PC-3 (cell line): ENCODE measurements around the gene CTXND2. TPM values are rescaled to one million over a fixed set of nuclear protein-coding genes. Genes with fewer than 3 reads are reported as not detected.
"Not testable (repeated sequence)": the region's sequence is repeated elsewhere in the genome, so short reads cannot be mapped to it uniquely, and the experiment has no call there.

ENCODE experiments used
- ATAC-seq: fragments of 200-7000 bp; cut with Tn5 transposase; 2 replicates; pipeline ENCODE4 v1.9.1; 2020; ENCODE audit warnings: mild to moderate bottlenecking, moderate library complexity
- BruUV-seq: library from RNA; stranded (reverse); fragments of 400-500 nt; replicated peaks from 2 replicates; lab custom pipeline; 2021; lab: Mats Ljungman, UMichigan
- CTCF ChIA-PET: fragments of 300-600 bp; sonication (Branson Sonifier 250); formaldehyde crosslinking; loops from one replicate; lab custom pipeline; 2022; ENCODE audit warnings: antibody characterized with exemption; lab: Charles Lee
- POLR2A ChIA-PET: fragments of 300-600 bp; sonication (Branson Sonifier 250); formaldehyde crosslinking; loops from one replicate; lab custom pipeline; 2022; ENCODE audit warnings: antibody characterized with exemption; ENCODE audit not compliant: unreplicated experiment; lab: Charles Lee
- DNase-seq: peaks from one replicate; pipeline ENCODE4 v3.0.0-alpha.2; 2015
- H2AFZ ChIP-seq: fragments of 300-600 bp; sonication (generic); 2 replicates; pipeline ENCODE4 v1.6.0; 2016; ENCODE audit warnings: antibody characterized with exemption, low read length
- H3F3A ChIP-seq: fragments of 300-600 bp; sonication (generic); one replicate; pipeline ENCODE4 v1.6.0; 2017; ENCODE audit warnings: antibody characterized with exemption, low read length, control low read depth, mild to moderate bottlenecking; ENCODE audit not compliant: unreplicated experiment
- H3K27ac ChIP-seq: fragments of 300-600 bp; sonication (generic); 2 replicates; pipeline ENCODE4 v1.5.1; 2016; ENCODE audit warnings: mild to moderate bottlenecking, low read length
- H3K27me3 ChIP-seq: fragments of 300-600 bp; sonication (generic); 2 replicates; pipeline ENCODE4 v1.6.1; 2016; ENCODE audit warnings: low read length, mixed read lengths
- H3K36me3 ChIP-seq: fragments of 300-600 bp; sonication (generic); 2 replicates; pipeline ENCODE4 v1.6.1; 2016; ENCODE audit warnings: low read depth, mixed run types, low read length, mixed read lengths
- H3K4me1 ChIP-seq: fragments of 300-600 bp; sonication (generic); 2 replicates; pipeline ENCODE4 v1.5.1; 2016; ENCODE audit warnings: low read length; ENCODE audit not compliant: insufficient read depth
- H3K4me2 ChIP-seq: fragments of 300-600 bp; sonication (generic); 2 replicates; pipeline ENCODE4 v1.6.0; 2016; ENCODE audit warnings: low read length
- H3K4me3 ChIP-seq: fragments of 300-600 bp; sonication (generic); 2 replicates; pipeline ENCODE4 v1.5.1; 2016; ENCODE audit warnings: mild to moderate bottlenecking, low read length, mixed read lengths
- H3K79me2 ChIP-seq: fragments of 300-600 bp; sonication (generic); 2 replicates; pipeline ENCODE4 v1.6.1; 2017; ENCODE audit warnings: low read length, mixed read lengths
- H3K9ac ChIP-seq: fragments of 300-600 bp; sonication (generic); 2 replicates; pipeline ENCODE4 v1.6.0; 2016; ENCODE audit warnings: mild to moderate bottlenecking, low read length
- H3K9me2 ChIP-seq: fragments of 300-600 bp; sonication (generic); replicated peaks from 2 replicates; pipeline ENCODE4 v1.6.1; 2016; ENCODE audit warnings: mixed run types, low read length, mixed read lengths
- H3K9me3 ChIP-seq: fragments of 300-600 bp; sonication (generic); 2 replicates; pipeline ENCODE4 v1.6.1; 2016; ENCODE audit warnings: low read length, mixed read lengths
- H4K20me1 ChIP-seq: fragments of 300-600 bp; sonication (generic); 2 replicates; pipeline ENCODE4 v1.6.1; 2016; ENCODE audit warnings: low read length, mixed read lengths
- EZH2 ChIP-seq: fragments of 300-600 bp; sonication (generic); IDR thresholded peaks from one replicate; pipeline ENCODE4 v1.6.1; 2017; ENCODE audit warnings: antibody characterized with exemption, mild to moderate bottlenecking, low read length; ENCODE audit not compliant: unreplicated experiment
- EZH2phosphoT487 ChIP-seq: fragments of 300-600 bp; sonication (generic); IDR thresholded peaks from 2 replicates; pipeline ENCODE4 v1.6.1; 2018; ENCODE audit warnings: mild to moderate bottlenecking, antibody characterized with exemption, low read length, borderline replicate concordance
- intact Hi-C: fragments of 100-400 bp; cut with micrococcal nuclease; formaldehyde crosslinking; loops from 2 replicates; pipeline ENCODE4 v1.9.0; 2023
- total RNA-seq: library from RNA; depleted of rRNA; stranded (reverse); fragments of >200 nt; gene quantifications from 2 replicates; pipeline ENCODE4 v1.2.3, GENCODE V29; 2014
- TF ChIP-seq, protein P1 (sequence below): fragments of 300-600 bp; sonication (generic); conservative IDR thresholded peaks from 2 replicates; pipeline ENCODE4 v1.5.1; 2017; ENCODE audit warnings: antibody characterized with exemption, low read depth, mild to moderate bottlenecking, low read length

CTXND2 gene
- total RNA-seq, 1 experiment from 2014 or later = not detected

- ChIA-PET CTCF (no interaction called here), POLR2A (no interaction called here)
- Histone ChIP-seq H3K4me1 (no peaks in the 10 kb centered on the region), H3K4me2 (no peak overlapping the region), H3K79me2 (peaks cover 13% of the 10 kb centered on the region; the same call in 1 of the 2 replicates), H3K27me3 (no peaks in the 10 kb centered on the region), H3F3A (no peaks in the 10 kb centered on the region), H3K9ac (no peak overlapping the region), H3K4me3 (no peak overlapping the region), H2AFZ (no peak overlapping the region), H3K9me3 (no peaks in the 10 kb centered on the region), H3K9me2 (no peaks in the 10 kb centered on the region), H3K27ac (no peak overlapping the region), H3K36me3 (0 out of 2 replicates have a peak, but pooled peaks cover 3% of the 10 kb centered on the region), H4K20me1 (no peaks in the 10 kb centered on the region)
- ATAC-seq = no peak
- DNase-seq = no peak
- intact Hi-C loops = no loop called here
- TF ChIP-seq, protein P1, sequence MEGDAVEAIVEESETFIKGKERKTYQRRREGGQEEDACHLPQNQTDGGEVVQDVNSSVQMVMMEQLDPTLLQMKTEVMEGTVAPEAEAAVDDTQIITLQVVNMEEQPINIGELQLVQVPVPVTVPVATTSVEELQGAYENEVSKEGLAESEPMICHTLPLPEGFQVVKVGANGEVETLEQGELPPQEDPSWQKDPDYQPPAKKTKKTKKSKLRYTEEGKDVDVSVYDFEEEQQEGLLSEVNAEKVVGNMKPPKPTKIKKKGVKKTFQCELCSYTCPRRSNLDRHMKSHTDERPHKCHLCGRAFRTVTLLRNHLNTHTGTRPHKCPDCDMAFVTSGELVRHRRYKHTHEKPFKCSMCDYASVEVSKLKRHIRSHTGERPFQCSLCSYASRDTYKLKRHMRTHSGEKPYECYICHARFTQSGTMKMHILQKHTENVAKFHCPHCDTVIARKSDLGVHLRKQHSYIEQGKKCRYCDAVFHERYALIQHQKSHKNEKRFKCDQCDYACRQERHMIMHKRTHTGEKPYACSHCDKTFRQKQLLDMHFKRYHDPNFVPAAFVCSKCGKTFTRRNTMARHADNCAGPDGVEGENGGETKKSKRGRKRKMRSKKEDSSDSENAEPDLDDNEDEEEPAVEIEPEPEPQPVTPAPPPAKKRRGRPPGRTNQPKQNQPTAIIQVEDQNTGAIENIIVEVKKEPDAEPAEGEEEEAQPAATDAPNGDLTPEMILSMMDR = no peak
- TF ChIP-seq EZH2 (no peak), EZH2phosphoT487 (no peak)
- BruUV-seq = no TSS peak
These were observed 23.2 kb upstream of the CTXND2 start for GRCh38 chr1:150863724-150864123.

DNA sequence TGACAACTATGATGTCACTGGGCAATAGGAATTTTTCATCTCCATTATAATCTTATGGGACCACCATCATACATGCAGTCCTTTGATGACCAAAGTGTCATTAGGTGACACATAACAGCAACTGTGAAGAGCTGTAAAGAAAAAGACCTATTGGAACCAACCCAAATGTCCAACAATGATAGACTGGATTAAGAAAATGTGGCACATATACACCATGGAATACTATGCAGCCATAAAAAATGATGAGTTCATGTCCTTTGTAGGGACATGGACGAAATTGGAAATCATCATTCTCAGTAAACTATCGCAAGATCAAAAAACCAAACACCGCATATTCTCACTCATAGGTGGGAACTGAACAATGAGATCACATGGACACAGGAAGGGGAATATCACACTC, 22.7 kb upstream of the CTXND2 start:
- H3K4me2 ChIP-seq, ATAC-seq, H3K9me3 ChIP-seq, H3K9ac ChIP-seq, BruUV-seq, H2AFZ ChIP-seq, H3K27ac ChIP-seq, H3K27me3 ChIP-seq, H3F3A ChIP-seq, H3K9me2 ChIP-seq, H4K20me1 ChIP-seq, CTCF ChIA-PET, DNase-seq, H3K36me3 ChIP-seq, POLR2A ChIA-PET, H3K4me1 ChIP-seq, intact Hi-C loops, H3K4me3 ChIP-seq: not testable (repeated sequence)
- peaks cover 13% of the 10 kb centered on the region; the same call in 1 of the 2 replicates for H3K79me2 ChIP-seq

- H3K79me2 ChIP-seq = peaks cover 21% of the 10 kb centered on the region
- intact Hi-C loops = no loop called here
These were observed 17.3 kb upstream of the CTXND2 start for GRCh38 chr1:150869683-150870082.

More at GRCh38 chr1:150869683-150870082, 17.3 kb upstream of the CTXND2 start:
- Histone ChIP-seq H3K4me2 (no peak overlapping the region), H3K9me2 (no peaks in the 10 kb centered on the region), H2AFZ (no peak overlapping the region), H3K4me3 (no peak overlapping the region), H3K36me3 (peaks cover 4% of the 10 kb centered on the region; the same call in 1 of the 2 replicates), H3K27ac (no peak overlapping the region), H3F3A (no peaks in the 10 kb centered on the region), H3K4me1 (peaks cover 8% of the 10 kb centered on the region), H4K20me1 (no peaks in the 10 kb centered on the region), H3K9ac (no peak overlapping the region), H3K27me3 (no peaks in the 10 kb centered on the region), H3K9me3 (no peaks in the 10 kb centered on the region)
- BruUV-seq = no TSS peak
- ChIA-PET POLR2A (no interaction called here), CTCF (interaction anchor here (0.9 kb wide), 1 partner anchor 250 kb away, joined by 3 read pairs; no protein-coding TSS in a partner anchor)
- ATAC-seq (no peak), DNase-seq (no peak)
- TF ChIP-seq, protein P1 = no peak
- TF ChIP-seq EZH2 (no peak), EZH2phosphoT487 (no peak)
